Fibroblast of lung (primary cell): ENCODE measurements around the gene NHS. TPM values are rescaled to one million over a fixed set of nuclear protein-coding genes. Genes with fewer than 3 reads are reported as not detected.

Source experiments
- DNase-seq, 2 donors: peaks; one replicate each; pipeline versions ENCODE4 v3.0.0 to v3.0.0-alpha.2; 2010; ENCODE audit warnings: low read depth in 2 of 2
- H2AFZ ChIP-seq: 2 replicates; pipeline ENCODE4 v1.5.1; 2012; ENCODE audit warnings: low read length, control low read depth, inconsistent platforms
- H3K27ac ChIP-seq: 2 replicates; pipeline ENCODE4 v1.5.1; 2011; ENCODE audit warnings: low read length, control low read depth; ENCODE audit not compliant: insufficient read depth
- H3K27me3 ChIP-seq: 2 replicates; pipeline ENCODE4 v1.5.1; 2011; ENCODE audit warnings: mild to moderate bottlenecking, low read length; ENCODE audit not compliant: control insufficient read depth, insufficient read depth
- H3K36me3 ChIP-seq: 2 replicates; pipeline ENCODE4 v1.5.1; 2011; ENCODE audit warnings: low read length; ENCODE audit not compliant: control insufficient read depth, insufficient read depth
- H3K4me1 ChIP-seq: 2 replicates; pipeline ENCODE4 v1.5.1; 2011; ENCODE audit warnings: low read length; ENCODE audit not compliant: control insufficient read depth, insufficient read depth; ENCODE audit errors: extremely low read depth
- H3K4me2 ChIP-seq: 2 replicates; pipeline ENCODE4 v1.5.1; 2011; ENCODE audit warnings: low read length, control low read depth; ENCODE audit not compliant: insufficient read depth; ENCODE audit errors: extremely low read depth
- H3K4me3 ChIP-seq, 4 experiments: fragments of 200-600 bp in 1 of 4; sonication (generic) in 1 of 4; replicated peaks in 1 of 4; 2 replicates each; pipeline ENCODE4 v1.5.1; 2011 to 2016; ENCODE audit warnings: low read length in 4 of 4, low read depth in 3 of 4, mild to moderate bottlenecking in 3 of 4, control low read depth in 2 of 4, inconsistent platforms in 1 of 4, mixed read lengths in 1 of 4; ENCODE audit not compliant: insufficient read depth in 1 of 4; ENCODE audit errors: control extremely low read depth in 1 of 4
- H3K79me2 ChIP-seq: 2 replicates; pipeline ENCODE4 v1.5.1; 2012; ENCODE audit warnings: mild to moderate bottlenecking, low read length, inconsistent platforms; ENCODE audit not compliant: control insufficient read depth, insufficient read depth
- H3K9ac ChIP-seq: 2 replicates; pipeline ENCODE4 v1.5.1; 2011; ENCODE audit warnings: mild to moderate bottlenecking, low read length, control low read depth; ENCODE audit not compliant: insufficient read depth
- H3K9me3 ChIP-seq: 2 replicates; pipeline ENCODE4 v1.5.1; 2012; ENCODE audit warnings: low read depth, low read length; ENCODE audit not compliant: control insufficient read depth, insufficient read depth
- H4K20me1 ChIP-seq: 2 replicates; pipeline ENCODE4 v1.5.1; 2011; ENCODE audit warnings: low read length; ENCODE audit not compliant: control insufficient read depth, insufficient read depth; ENCODE audit errors: extremely low read depth
- CTCF ChIP-seq, 2 donors: IDR thresholded peaks in 1 of 2; conservative IDR thresholded peaks in 1 of 2; 1 replicate in 1 of 2; 2 replicates in 1 of 2; pipeline ENCODE4 v1.5.1; 2011 to 2012; ENCODE audit warnings: low read length in 2 of 2, control low read depth in 1 of 2, inconsistent platforms in 1 of 2, low read depth in 1 of 2, mild to moderate bottlenecking in 1 of 2
- EZH2 ChIP-seq: IDR thresholded peaks from 2 replicates; pipeline ENCODE4 v1.5.1; 2012; ENCODE audit warnings: low read length, control low read depth, mild to moderate bottlenecking; ENCODE audit errors: missing control alignments
- polyA plus RNA-seq, 2 donors: library from polyadenylated mRNA; depleted of rRNA in 1 of 2; stranded (reverse) in 1 of 2; unstranded in 1 of 2; fragments of >200 nt; gene quantifications; 2 replicates each; pipeline ENCODE4 v1.2.1, GENCODE V29; 2011 to 2012; ENCODE audit warnings: missing spikeins in 1 of 2
- total RNA-seq: library from RNA; depleted of rRNA; stranded (reverse); fragments of >200 nt; gene quantifications from 2 replicates; pipeline ENCODE4 v1.2.1, GENCODE V29; 2014

Gene NHS
- total and polyA plus RNA-seq, 2 donors (not counting 1 experiment from before 2014, with no cell fraction given): 1.4 to 3.8 TPM

- Histone ChIP-seq H3K36me3 (no peaks in the 10 kb centered on the region), H3K27ac (no peak overlapping the region), H3K4me2 (no peak overlapping the region), H2AFZ (no peak overlapping the region), H4K20me1 (no peaks in the 10 kb centered on the region), H3K27me3 (no peaks in the 10 kb centered on the region), H3K9ac (no peak overlapping the region), H3K4me3 (no peak overlapping the region), H3K9me3 (no peaks in the 10 kb centered on the region), H3K4me1 (no peaks in the 10 kb centered on the region), H3K79me2 (no peaks in the 10 kb centered on the region)
- no peak for DNase-seq
- TF ChIP-seq EZH2 (no peak), CTCF (conservative IDR thresholded peaks at IDR 0.05 in 1 of 2, IDR thresholded peaks at IDR 0.05 in 1 of 2; ENCODE audit: low read depth in 1 of 2, low read length in 2 of 2) (no peak)
Observed at GRCh38 chrX:17372052-17372451, 2.9 kb upstream of the NHS start.

- Histone ChIP-seq H2AFZ (no peak overlapping the region), H3K36me3 (no peaks in the 10 kb centered on the region), H3K4me3 (no peak overlapping the region), H3K4me2 (no peak overlapping the region), H4K20me1 (no peaks in the 10 kb centered on the region), H3K4me1 (no peaks in the 10 kb centered on the region), H3K9ac (no peak overlapping the region), H3K27ac (no peak overlapping the region), H3K79me2 (no peaks in the 10 kb centered on the region), H3K9me3 (no peaks in the 10 kb centered on the region), H3K27me3 (no peaks in the 10 kb centered on the region)
- no peak for TF ChIP-seq EZH2
- TF ChIP-seq CTCF (conservative IDR thresholded peaks at IDR 0.05 in 1 of 2, IDR thresholded peaks at IDR 0.05 in 1 of 2; ENCODE audit: low read depth in 1 of 2, low read length in 2 of 2): no peak
- DNase-seq: no peak
Observed at GRCh38 chrX:17373337-17373736, 1.7 kb upstream of the NHS start.

- peak in 1 of 2 donors; percentile 18 for DNase-seq
- H3K9me3 ChIP-seq: no peaks in the 10 kb centered on the region
- peak overlapping the region; percentile 88 for H3K4me2 ChIP-seq
- H2AFZ ChIP-seq: peak overlapping the region; percentile 30
- no peak for TF ChIP-seq CTCF (conservative IDR thresholded peaks at IDR 0.05 in 1 of 2, IDR thresholded peaks at IDR 0.05 in 1 of 2; ENCODE audit: low read depth in 1 of 2, low read length in 2 of 2)
- TF ChIP-seq EZH2: no peak
- H3K27me3 ChIP-seq: no peaks in the 10 kb centered on the region
- no peaks in the 10 kb centered on the region for H3K4me1 ChIP-seq
- no peaks in the 10 kb centered on the region for H3K36me3 ChIP-seq
- no peaks in the 10 kb centered on the region for H3K79me2 ChIP-seq
- H3K27ac ChIP-seq: peak overlapping the region; percentile 34
- no peaks in the 10 kb centered on the region for H4K20me1 ChIP-seq
- H3K4me3 ChIP-seq: peak overlapping the region; percentile 47 to 75 (median 67)
- peak overlapping the region; percentile 40 for H3K9ac ChIP-seq
Observed at GRCh38 chrX:17375367-17375636, 302 bp downstream of the NHS start.
